Vagina (tissue), 2 donors: Measurements from ENCODE around the gene URAD. TPM values are rescaled to one million over a fixed set of nuclear protein-coding genes. Genes with fewer than 3 reads are reported as not detected.
"Not testable (repeated sequence)": the region's sequence is repeated elsewhere in the genome, so short reads cannot be mapped to it uniquely, and the experiment has no call there.

Experiments
- DNase-seq, 2 donors: peaks; one replicate each; pipeline ENCODE4 v3.0.0-alpha.2; 2017; ENCODE audit errors: extremely low spot score in 2 of 2
- H3K27ac ChIP-seq: fragments of 200-600 bp; sonication (generic); one replicate; pipeline ENCODE4 v1.5.1; 2019
- H3K27me3 ChIP-seq: fragments of 200-600 bp; sonication (generic); one replicate; pipeline ENCODE4 v1.5.1; 2019
- H3K36me3 ChIP-seq, 2 donors: fragments of 200-600 bp; sonication (generic); one replicate each; pipeline ENCODE4 v1.5.1; 2017 to 2019
- H3K4me1 ChIP-seq: fragments of 200-600 bp; sonication (generic); one replicate; pipeline ENCODE4 v1.5.1; 2019
- H3K4me3 ChIP-seq, 2 donors: fragments of 200-600 bp; sonication (generic); 1 replicate in 1 of 2; 2 replicates in 1 of 2; pipeline ENCODE4 v1.5.1; 2016 to 2019
- H3K9me3 ChIP-seq: fragments of 200-600 bp; sonication (generic); one replicate; pipeline ENCODE4 v1.5.1; 2019
- POLR2A ChIP-seq, 2 donors: fragments of 450-650 bp; IDR thresholded peaks; one replicate each; pipeline ENCODE4 v1.6.1; 2017; ENCODE audit warnings: antibody characterized with exemption in 2 of 2, mild to moderate bottlenecking in 2 of 2, moderate library complexity in 2 of 2
- POLR2AphosphoS5 ChIP-seq, 2 donors: sonication (generic); formaldehyde crosslinking; IDR thresholded peaks; one replicate each; pipeline ENCODE4 v1.9.0; 2017; ENCODE audit warnings: antibody characterized with exemption in 2 of 2, mild to moderate bottlenecking in 2 of 2, low read depth in 1 of 2; ENCODE audit not compliant: insufficient read depth in 1 of 2
- intact Hi-C: fragments of 100-400 bp; cut with DNase I; formaldehyde crosslinking; loops from one replicate; pipeline ENCODE4 v1.15.1; 2023
- total RNA-seq: library from RNA; depleted of rRNA; stranded (reverse); fragments of >200 nt; gene quantifications from one replicate; pipeline ENCODE4 v1.2.3, GENCODE V29; 2016
- TF ChIP-seq, protein P1 (sequence below), 3 experiments: fragments of 450-650 bp in 2 of 3; fragments of 200-600 bp in 1 of 3; sonication (generic) in 1 of 3; IDR thresholded peaks; one replicate each; pipeline ENCODE4 v1.5.1; 2017 to 2019; ENCODE audit warnings: antibody characterized with exemption in 3 of 3, mild to moderate bottlenecking in 2 of 3, moderate library complexity in 2 of 3

Gene URAD, protein sequence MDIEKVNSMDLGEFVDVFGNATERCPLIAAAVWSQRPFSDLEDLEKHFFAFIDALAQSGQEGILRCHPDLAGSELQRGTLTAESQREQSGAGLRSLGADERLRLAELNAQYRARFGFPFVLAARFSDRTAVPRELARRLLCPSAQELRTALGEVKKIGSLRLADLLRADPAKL
- not detected for total RNA-seq

DNA sequence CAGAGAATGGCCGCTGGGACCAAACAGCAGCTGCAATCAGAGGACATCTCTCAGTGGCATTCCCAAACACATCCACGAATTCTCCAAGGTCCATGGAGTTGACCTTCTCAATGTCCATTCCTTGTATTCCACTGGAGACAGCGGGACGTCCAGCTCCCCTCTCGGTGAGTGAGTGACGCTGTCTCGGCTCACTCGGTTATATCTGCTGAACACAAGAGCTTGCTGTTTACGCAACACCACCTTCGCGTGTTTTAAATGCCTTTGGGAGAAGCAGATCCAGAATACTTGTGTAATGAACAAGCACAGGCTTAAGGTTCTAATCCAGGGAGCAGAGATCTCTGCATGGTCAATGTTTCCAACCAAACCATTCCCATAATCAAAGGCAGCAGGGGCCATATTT lies at the start of gene URAD:
Gene URAD, minus strand, starts transcription at position 174 of the 400 bp plus-strand sequence. Its CDS starts 56 bp downstream, at position 118.
- no peak within 1 kb of the TSS for H3K27ac ChIP-seq
- H3K4me1 ChIP-seq = no peaks in the 10 kb centered on the region
- DNase-seq = no peak
- intact Hi-C loops = loop anchor here (10.0 kb wide), 1 partner anchor 624 kb away; no protein-coding TSS in a partner anchor
- H3K36me3 ChIP-seq = no peaks in the 10 kb centered on the region
- H3K9me3 ChIP-seq = no peaks in the 10 kb centered on the region
- H3K4me3 ChIP-seq = no peak within 1 kb of the TSS
- no peak for TF ChIP-seq POLR2A (IDR thresholded peaks at IDR 0.05)
- TF ChIP-seq, protein P1, sequence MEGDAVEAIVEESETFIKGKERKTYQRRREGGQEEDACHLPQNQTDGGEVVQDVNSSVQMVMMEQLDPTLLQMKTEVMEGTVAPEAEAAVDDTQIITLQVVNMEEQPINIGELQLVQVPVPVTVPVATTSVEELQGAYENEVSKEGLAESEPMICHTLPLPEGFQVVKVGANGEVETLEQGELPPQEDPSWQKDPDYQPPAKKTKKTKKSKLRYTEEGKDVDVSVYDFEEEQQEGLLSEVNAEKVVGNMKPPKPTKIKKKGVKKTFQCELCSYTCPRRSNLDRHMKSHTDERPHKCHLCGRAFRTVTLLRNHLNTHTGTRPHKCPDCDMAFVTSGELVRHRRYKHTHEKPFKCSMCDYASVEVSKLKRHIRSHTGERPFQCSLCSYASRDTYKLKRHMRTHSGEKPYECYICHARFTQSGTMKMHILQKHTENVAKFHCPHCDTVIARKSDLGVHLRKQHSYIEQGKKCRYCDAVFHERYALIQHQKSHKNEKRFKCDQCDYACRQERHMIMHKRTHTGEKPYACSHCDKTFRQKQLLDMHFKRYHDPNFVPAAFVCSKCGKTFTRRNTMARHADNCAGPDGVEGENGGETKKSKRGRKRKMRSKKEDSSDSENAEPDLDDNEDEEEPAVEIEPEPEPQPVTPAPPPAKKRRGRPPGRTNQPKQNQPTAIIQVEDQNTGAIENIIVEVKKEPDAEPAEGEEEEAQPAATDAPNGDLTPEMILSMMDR (IDR thresholded peaks at IDR 0.05) = no peak
- TF ChIP-seq POLR2AphosphoS5 (IDR thresholded peaks at IDR 0.05; ENCODE audit: insufficient read depth in 1 of 2, low read depth in 1 of 2) = no peak
- H3K27me3 ChIP-seq = no peaks in the 10 kb centered on the region

DNA sequence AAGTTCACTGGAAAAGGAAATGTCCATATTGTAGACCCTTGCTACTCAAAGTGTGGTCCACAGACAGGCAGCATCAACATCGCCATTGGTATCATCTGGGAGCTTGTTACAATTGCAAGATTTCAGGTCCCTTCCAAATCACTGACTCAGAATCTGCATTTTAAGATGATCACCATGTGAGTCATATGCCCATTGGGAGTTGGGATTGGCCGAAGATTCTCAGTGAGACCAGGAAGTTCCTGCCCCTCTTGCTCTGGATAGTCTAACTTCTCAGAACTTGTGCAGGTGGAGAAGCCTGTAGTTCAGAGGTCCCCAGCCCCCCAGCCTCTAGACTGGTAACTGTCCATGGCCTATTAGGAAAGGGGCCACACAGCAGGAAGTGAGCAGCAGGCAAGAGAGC lies 48.9 kb upstream of the URAD start:
- H3K36me3 ChIP-seq = no peaks in the 10 kb centered on the region
- no peaks in the 10 kb centered on the region for H3K9me3 ChIP-seq
- no peak overlapping the region for H3K4me3 ChIP-seq
- H3K27me3 ChIP-seq = no peaks in the 10 kb centered on the region
- no peak overlapping the region for H3K27ac ChIP-seq
- intact Hi-C loops = no loop called here
- DNase-seq = no peak
- no peaks in the 10 kb centered on the region for H3K4me1 ChIP-seq
- TF ChIP-seq, protein P1 (IDR thresholded peaks at IDR 0.05) = no peak
- TF ChIP-seq POLR2AphosphoS5 (IDR thresholded peaks at IDR 0.05; ENCODE audit: insufficient read depth in 1 of 2, low read depth in 1 of 2) (no peak), POLR2A (IDR thresholded peaks at IDR 0.05) (no peak)

DNA sequence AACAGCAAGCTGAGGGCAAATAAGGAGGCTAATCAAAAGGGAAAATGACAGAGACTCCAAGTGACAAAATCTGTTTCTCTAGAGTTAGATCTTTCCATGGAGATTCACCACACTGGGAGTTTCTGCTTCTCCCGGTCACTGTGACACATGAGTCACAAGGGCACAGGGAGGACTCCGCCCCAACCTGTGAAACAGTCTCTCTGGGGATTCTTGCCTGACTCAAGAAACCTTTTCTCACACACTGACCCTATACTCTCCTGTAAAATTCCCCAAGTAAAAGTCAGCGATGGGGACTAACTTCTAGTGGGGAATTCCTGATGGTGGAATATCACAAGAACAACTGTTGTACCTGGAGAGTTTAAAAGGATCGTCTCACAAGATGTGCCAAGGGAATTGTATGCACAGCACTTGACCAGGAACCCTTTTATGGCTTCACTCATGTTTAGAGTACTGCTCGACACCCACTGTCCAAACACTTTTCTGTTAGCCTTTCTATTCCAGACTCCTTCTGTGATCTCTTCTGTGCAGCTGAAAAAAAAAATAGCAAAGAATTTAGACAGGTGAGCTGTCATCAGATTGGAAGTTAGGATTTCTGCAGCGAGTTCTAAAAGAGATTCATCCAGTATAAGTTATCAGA lies 46.8 kb upstream of the URAD start:
- H3K27me3 ChIP-seq = no peaks in the 10 kb centered on the region
- H3K4me1 ChIP-seq = no peaks in the 10 kb centered on the region
- H3K36me3 ChIP-seq = no peaks in the 10 kb centered on the region
- DNase-seq = no peak
- no peak overlapping the region for H3K27ac ChIP-seq
- no peak for TF ChIP-seq POLR2A (IDR thresholded peaks at IDR 0.05)
- TF ChIP-seq, protein P1 (IDR thresholded peaks at IDR 0.05) = no peak
- no peak for TF ChIP-seq POLR2AphosphoS5 (IDR thresholded peaks at IDR 0.05; ENCODE audit: insufficient read depth in 1 of 2, low read depth in 1 of 2)
- intact Hi-C loops = no loop called here
- H3K9me3 ChIP-seq = no peaks in the 10 kb centered on the region
- no peak overlapping the region for H3K4me3 ChIP-seq

DNA sequence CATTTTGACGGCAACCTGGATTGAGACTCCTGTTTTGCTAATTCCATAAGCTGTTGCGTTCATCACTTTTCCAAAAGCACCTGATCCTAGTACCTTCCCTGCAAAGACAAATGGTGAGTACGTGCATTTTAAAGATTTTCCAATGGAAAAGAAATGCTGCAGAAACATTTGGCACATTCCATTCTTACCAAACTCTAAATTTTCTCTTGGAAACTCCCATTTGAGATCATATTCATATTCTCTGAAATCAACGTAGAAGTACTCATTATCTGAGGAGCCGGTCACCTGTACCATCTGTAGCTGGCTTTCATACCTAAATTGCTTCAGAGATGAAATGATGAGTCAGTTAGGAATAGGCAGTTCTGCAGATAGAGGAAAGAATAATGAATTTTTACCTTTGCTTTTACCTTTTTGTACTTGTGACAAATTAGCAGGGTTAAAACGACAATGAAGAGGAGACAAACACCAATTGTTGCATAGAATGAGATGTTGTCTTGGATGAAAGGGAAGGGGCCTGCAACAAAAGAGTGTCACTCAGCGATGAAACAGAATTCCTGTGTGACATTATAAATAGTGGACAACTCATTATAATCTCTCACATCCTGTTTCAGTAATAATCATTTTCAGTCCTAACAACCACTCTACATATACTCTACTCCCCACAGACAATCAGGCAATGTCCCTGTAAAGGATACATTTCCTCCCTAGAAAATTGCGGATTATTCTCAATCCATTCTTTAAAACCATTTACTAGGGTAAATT lies 45.6 kb upstream of the URAD start:
- intact Hi-C loops = no loop called here
- no peak overlapping the region for H3K4me3 ChIP-seq

DNA sequence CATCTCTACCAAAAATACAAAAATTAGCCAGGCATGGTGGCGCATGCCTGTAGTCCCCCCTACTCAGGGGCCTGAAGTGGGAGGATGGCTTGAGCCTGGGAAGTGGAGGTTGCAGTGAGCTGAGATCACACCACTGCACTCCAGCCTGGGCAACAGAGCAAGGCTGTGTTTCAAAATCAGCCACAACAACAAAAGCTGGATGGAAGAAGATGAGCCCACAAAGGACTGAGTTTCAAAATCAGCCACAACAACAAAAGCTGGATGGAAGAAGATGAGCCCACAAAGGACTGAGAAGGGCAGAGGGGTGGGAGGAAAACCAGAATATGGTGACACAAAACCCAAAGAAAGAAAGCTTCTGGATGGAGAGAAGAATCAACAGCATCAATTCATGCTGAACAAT lies 43.9 kb upstream of the URAD start:
- DNase-seq, H3K36me3 ChIP-seq, H3K4me3 ChIP-seq, H3K9me3 ChIP-seq, H3K27ac ChIP-seq, H3K27me3 ChIP-seq, H3K4me1 ChIP-seq, intact Hi-C loops: not testable (repeated sequence)

More for the DNA sequence above, 45.6 kb upstream of the URAD start:
- TF ChIP-seq, protein P1 (IDR thresholded peaks at IDR 0.05) = no peak
- TF ChIP-seq POLR2AphosphoS5 (IDR thresholded peaks at IDR 0.05; ENCODE audit: insufficient read depth in 1 of 2, low read depth in 1 of 2) = no peak
- TF ChIP-seq POLR2A (IDR thresholded peaks at IDR 0.05) = no peak
- Histone ChIP-seq H3K4me1 (no peaks in the 10 kb centered on the region), H3K36me3 (no peaks in the 10 kb centered on the region), H3K9me3 (no peaks in the 10 kb centered on the region), H3K27ac (no peak overlapping the region), H3K27me3 (no peaks in the 10 kb centered on the region)
- DNase-seq = no peak
